HFF-Myc (cell line): ENCODE measurements around the gene RAPGEF3.
A peak's percentile ranks its signal among the peaks of the same experiment; 100 is the strongest.

Source experiments
- DNase-seq: peaks from one replicate; pipeline ENCODE4 v3.0.0-alpha.2; 2011; ENCODE audit warnings: low read depth; ENCODE audit errors: extremely low read depth
- H3K4me3 ChIP-seq: replicated peaks from 2 replicates; pipeline ENCODE4 v1.5.1; 2011; ENCODE audit warnings: low read depth, mild to moderate bottlenecking, control low read depth, low read length
- CTCF ChIP-seq: IDR thresholded peaks from 2 replicates; pipeline ENCODE4 v1.5.1; 2012; ENCODE audit warnings: mild to moderate bottlenecking, low read depth, low read length, control low read depth; ENCODE audit errors: missing control alignments

The RAPGEF3 gene

GRCh38 chr12:47802312-47802711 is 43.6 kb upstream of the RAPGEF3 start:
- H3K4me3 ChIP-seq: no peak overlapping the region
- peak; percentile 41 for TF ChIP-seq CTCF
- DNase-seq: no peak

- TF ChIP-seq CTCF: no peak
- no peak for DNase-seq
- no peak overlapping the region for H3K4me3 ChIP-seq
Observed at GRCh38 chr12:47801904-47802246, 43.2 kb upstream of the RAPGEF3 start.

- DNase-seq: no peak
- H3K4me3 ChIP-seq: no peak overlapping the region
- TF ChIP-seq CTCF: no peak
Observed at GRCh38 chr12:47801170-47801903, 42.7 kb upstream of the RAPGEF3 start.

GRCh38 chr12:47800582-47800981 is 41.9 kb upstream of the RAPGEF3 start:
- no peak overlapping the region for H3K4me3 ChIP-seq
- no peak for DNase-seq
- TF ChIP-seq CTCF: no peak

GRCh38 chr12:47799357-47799955 is 40.8 kb upstream of the RAPGEF3 start:
- H3K4me3 ChIP-seq: no peak overlapping the region
- no peak for TF ChIP-seq CTCF
- DNase-seq: no peak

GRCh38 chr12:47798382-47798948 is 39.8 kb upstream of the RAPGEF3 start:
- H3K4me3 ChIP-seq: no peak overlapping the region
- TF ChIP-seq CTCF: no peak
- no peak for DNase-seq
